ENCODE measurements around the gene CPNE4.

Gene CPNE4

GRCh38 chr3:131669600-131669999 lies 365.2 kb downstream of the CPNE4 start:
- DNase-seq, result no peak

DNA sequence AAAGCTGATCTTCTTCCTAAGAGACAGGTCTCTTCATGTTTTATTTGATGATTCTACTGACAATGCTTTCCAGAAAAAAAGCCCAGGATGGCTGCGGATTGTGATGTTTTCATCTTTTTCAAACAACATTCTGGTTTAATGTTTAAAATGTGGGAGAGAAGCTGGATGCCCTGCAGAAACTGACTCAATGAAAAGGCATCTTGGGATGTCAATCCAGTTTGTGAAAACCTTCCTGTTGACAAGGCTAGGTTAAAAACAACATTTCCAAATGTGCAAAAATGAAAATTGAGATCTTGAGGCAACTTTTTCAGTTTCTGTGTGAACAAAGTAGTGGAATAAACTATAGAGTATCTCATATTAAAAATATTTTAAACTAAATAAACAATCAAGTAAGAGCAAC lies 376.0 kb downstream of the CPNE4 start:
- DNase-seq, result no peak

GRCh38 chr3:131658115-131658514 lies 376.7 kb downstream of the CPNE4 start:
- DNase-seq, result no peak

GRCh38 chr3:131655070-131655690 lies 379.6 kb downstream of the CPNE4 start:
- DNase-seq, result no peak

DNA sequence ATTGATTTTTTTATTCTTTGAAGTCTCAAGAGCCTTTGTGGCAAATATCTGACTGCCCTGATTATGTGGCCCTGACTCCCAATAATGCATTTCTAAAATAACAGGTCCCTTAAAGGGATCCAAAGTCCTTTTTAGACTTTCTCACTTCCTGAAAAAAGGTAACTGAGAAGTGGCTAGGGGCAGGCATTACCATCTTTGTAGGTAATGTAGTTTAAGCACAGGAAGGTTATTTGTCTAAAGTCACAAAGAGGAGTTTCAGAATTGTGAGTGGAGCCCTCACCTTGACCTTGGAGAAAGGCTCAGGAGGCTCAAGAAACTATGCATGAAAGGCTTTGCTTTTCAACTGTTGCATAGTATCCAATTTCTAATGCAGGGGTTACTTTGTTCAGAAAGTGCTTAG lies 389.2 kb downstream of the CPNE4 start:
- DNase-seq, result no peak

- no peak for DNase-seq
These were observed 398.5 kb downstream of the CPNE4 start for GRCh38 chr3:131636266-131636775.

DNA sequence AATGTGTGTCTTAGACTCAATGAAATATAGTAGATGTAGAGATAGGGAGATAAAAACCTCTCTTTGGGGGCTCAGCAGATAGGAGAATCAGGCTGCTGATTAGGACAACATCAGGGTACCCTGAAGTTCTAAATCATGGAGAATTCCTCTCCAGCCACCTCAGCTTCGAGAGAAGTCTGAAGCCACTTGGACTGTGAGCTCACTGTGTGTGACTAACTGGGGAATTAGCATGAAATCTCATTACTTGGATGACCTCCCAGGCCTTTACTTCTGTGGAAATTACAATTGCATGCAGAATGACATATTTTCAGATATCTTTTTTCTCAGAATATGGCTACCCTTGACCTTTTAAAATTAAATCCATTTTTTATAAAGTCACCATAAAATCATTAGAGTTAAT lies 404.0 kb downstream of the CPNE4 start:
- no peak for DNase-seq

- DNase-seq, result no peak
These were observed 404.7 kb downstream of the CPNE4 start for GRCh38 chr3:131630097-131630496.

GRCh38 chr3:131623431-131623830 lies 411.4 kb downstream of the CPNE4 start:
- DNase-seq, result no peak

GRCh38 chr3:131622726-131623125 lies 412.1 kb downstream of the CPNE4 start:
- DNase-seq, result no peak

DNA sequence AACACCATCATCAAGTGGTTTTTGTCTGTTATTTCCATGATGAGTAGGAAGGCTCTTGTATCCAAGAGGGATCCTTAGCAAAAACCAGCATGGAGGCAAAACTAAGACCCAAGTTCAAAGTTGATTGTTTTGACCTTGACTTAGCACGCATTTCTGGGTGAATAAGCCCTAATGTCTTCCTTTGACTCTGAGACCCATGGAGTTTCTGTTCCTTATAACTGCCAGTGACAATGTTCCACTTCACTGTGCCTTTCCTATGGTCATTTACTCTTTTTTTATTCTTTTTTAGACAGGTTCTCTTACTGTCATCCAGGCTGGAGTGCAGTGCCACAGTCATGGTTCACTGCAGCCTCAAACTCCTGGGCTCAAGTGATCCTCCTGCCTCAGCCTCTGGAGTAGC lies 413.8 kb downstream of the CPNE4 start:
- no peak for DNase-seq

DNA sequence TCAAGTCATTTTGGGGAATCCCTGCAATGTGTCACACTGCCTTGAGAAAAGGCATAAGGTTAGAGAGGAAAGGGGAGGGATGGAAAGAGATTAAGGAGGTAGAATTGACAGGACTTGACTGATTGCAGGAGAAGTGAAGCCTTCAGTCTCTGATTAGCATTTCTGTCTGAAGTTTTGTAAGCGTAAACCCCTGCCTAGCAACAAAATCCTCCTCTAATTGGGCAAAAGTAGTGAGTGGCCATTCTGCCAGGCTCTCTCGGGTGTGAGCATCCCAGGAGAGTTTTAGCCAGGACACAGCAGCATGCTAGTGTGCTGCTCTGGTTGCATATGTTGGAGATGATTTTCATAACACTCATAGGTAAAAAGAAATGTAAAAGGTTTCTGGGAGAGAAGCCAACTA lies 415.0 kb downstream of the CPNE4 start:
- no peak for DNase-seq

- no peak for DNase-seq
These were observed 418.1 kb downstream of the CPNE4 start for GRCh38 chr3:131616719-131617118.

- DNase-seq, result no peak
These were observed 422.1 kb downstream of the CPNE4 start for GRCh38 chr3:131612745-131613144.

DNA sequence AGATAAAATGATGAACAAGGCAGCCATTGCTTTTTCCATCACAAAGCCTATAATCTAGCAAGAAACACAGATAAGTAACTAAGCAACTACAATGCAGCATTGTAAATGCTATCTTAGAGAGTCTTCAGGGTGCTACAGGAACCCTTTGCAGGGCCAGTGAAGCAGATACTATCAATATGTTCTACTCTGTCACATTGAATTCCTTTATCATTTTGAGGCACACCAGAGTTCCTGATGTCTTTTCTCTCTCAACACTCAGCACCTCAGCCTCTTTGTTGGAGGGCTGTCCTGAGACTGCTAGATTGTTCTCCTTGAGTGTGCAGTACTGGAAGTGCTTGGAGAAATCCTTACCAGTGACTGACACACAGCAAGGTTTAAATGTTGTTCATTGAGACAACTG lies 424.6 kb downstream of the CPNE4 start:
- no peak for DNase-seq

- DNase-seq, result no peak
These were observed 426.1 kb downstream of the CPNE4 start for GRCh38 chr3:131608741-131609140.

GRCh38 chr3:131608296-131608695 lies 426.5 kb downstream of the CPNE4 start:
- no peak for DNase-seq

DNA sequence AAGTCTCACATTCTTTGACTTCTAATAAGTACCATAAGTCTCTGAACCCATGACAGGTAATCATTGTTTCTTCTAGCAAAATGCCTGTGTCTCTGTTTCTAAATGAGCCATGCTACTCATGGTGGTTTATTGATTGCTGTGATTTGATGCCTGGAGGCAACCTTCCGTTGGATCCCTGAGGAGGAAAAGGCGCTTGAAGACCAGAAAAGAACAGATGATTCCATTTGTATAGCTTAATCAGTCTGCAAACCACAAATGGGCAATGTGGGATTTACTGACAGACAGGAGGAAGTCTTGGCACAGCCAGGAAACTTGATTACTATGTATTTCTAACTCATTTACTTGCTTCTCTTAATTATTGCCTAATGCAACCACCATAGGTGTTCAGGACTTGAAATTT lies 428.9 kb downstream of the CPNE4 start:
- DNase-seq, result no peak

GRCh38 chr3:131602011-131602779 lies 432.6 kb downstream of the CPNE4 start:
- no peak for DNase-seq

DNA sequence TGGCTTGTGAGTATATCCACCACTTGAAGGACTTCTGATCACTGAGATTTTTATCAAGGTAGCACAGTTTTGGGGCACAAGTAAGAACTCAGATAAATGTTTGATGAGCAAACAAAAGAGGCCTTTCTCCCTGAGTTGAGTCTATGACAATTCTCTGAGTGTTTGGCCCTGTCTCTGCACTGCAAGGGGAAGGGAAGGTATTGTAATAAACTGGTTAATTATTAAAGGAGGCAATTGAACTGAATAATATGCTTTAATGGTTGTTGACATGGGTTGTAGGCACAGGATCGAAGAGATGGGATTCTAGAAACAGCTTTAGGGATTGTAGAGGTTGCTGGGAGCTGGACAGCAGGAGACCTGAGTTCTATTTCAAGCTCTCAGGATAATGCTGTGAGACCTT lies 437.0 kb downstream of the CPNE4 start:
- DNase-seq, result no peak

DNA sequence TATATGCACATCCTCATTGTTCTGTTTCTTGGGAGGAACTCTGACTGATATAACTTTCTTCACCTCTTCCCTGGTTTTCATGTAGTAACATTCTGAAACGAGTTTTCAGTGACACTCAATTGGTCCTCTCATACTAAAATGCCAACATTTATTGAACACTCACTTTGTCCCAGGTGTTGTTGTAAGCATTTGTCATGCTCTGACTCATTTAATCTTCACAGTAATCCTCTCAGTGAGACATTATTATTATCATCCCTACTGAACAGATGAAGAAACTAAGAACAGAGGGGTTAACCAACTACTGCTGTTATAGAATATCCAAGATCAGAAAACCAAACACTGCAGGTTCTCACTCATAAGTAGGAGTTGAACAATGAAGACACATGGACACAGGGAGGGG lies 437.9 kb downstream of the CPNE4 start:
- no peak for DNase-seq

DNA sequence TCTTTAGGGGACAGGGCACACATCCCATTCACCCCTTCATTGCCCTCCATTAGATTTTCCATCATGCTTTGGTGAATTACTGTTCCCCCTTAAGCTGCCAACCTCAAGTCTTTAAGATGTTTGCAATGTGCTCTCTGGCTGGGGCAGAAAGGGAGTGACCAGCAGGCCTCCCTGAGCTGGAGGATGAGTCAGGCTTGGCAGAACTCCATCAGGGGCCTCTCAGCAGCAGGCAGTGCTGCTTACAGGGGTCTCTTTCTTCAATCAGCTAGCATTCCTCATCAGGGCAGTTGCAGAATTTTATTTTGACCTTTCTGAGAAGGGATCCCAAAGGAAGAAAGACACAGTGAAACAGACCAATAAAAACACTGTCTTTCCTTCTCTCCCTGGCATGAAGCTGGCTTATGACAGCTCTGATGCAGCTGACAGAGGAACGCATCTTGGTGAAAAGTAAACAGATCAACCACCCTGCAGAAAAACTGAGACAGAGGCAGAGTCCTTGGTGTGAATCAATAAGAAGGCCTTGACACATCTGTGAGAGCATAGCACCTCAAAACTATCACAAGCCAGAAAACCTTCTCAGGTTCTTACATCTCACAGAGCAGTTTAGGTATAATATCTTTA lies 443.3 kb downstream of the CPNE4 start:
- DNase-seq, result no peak

- DNase-seq, result no peak
These were observed 448.5 kb downstream of the CPNE4 start for GRCh38 chr3:131586277-131586676.

GRCh38 chr3:131582438-131582837 lies 452.4 kb downstream of the CPNE4 start:
- no peak for DNase-seq

All from T-helper 9 cell (primary cell).